Hepatocyte (in vitro differentiated cells): ENCODE measurements around the gene GALNT17. TPM values are rescaled to one million over a fixed set of nuclear protein-coding genes. Genes with fewer than 3 reads are reported as not detected.
A peak's percentile ranks its signal among the peaks of the same experiment; 100 is the strongest.

Experiments used
- DNase-seq: peaks from one replicate; pipeline ENCODE4 v3.0.0-alpha.2; 2016; ENCODE audit warnings: low spot score
- H2AFZ ChIP-seq: fragments of 200-600 bp; sonication (generic); 2 replicates; pipeline ENCODE4 v1.6.0; 2016; ENCODE audit warnings: antibody characterized with exemption, mild to moderate bottlenecking
- H3K27ac ChIP-seq: fragments of 200-600 bp; sonication (generic); 2 replicates; pipeline ENCODE4 v1.5.1; 2016; ENCODE audit warnings: mild to moderate bottlenecking
- H3K27me3 ChIP-seq: fragments of 200-600 bp; sonication (generic); 2 replicates; pipeline ENCODE4 v1.6.1; 2016
- H3K36me3 ChIP-seq: fragments of 200-600 bp; sonication (generic); replicated peaks from 2 replicates; pipeline ENCODE4 v1.5.1; 2016; ENCODE audit warnings: low read depth; ENCODE audit not compliant: insufficient read depth
- H3K4me1 ChIP-seq: fragments of 200-600 bp; sonication (generic); 2 replicates; pipeline ENCODE4 v1.5.1; 2016; ENCODE audit warnings: mild to moderate bottlenecking, moderate library complexity; ENCODE audit not compliant: insufficient read depth
- H3K4me2 ChIP-seq: fragments of 200-600 bp; sonication (generic); 2 replicates; pipeline ENCODE4 v1.6.0; 2016
- H3K4me3 ChIP-seq: fragments of 200-600 bp; sonication (generic); 2 replicates; pipeline ENCODE4 v1.5.1; 2016; ENCODE audit warnings: mild to moderate bottlenecking
- H3K79me2 ChIP-seq: fragments of 200-600 bp; sonication (generic); 2 replicates; pipeline ENCODE4 v1.6.0; 2017; ENCODE audit warnings: mild to moderate bottlenecking
- H3K9me2 ChIP-seq: fragments of 200-600 bp; sonication (generic); replicated peaks from 2 replicates; pipeline ENCODE4 v1.6.0; 2017; ENCODE audit warnings: mild to moderate bottlenecking; ENCODE audit not compliant: insufficient read depth
- H3K9me3 ChIP-seq: fragments of 200-600 bp; sonication (generic); 2 replicates; pipeline ENCODE4 v1.5.1; 2016; ENCODE audit warnings: low read depth, mild to moderate bottlenecking
- H4K20me1 ChIP-seq: fragments of 200-600 bp; sonication (generic); 2 replicates; pipeline ENCODE4 v1.6.0; 2016; ENCODE audit warnings: mild to moderate bottlenecking; ENCODE audit not compliant: insufficient read depth, poor library complexity, severe bottlenecking
- CTCF ChIP-seq: fragments of 200-600 bp; sonication (generic); IDR thresholded peaks from 2 replicates; pipeline ENCODE4 v1.5.1; 2016; ENCODE audit warnings: antibody characterized with exemption, mild to moderate bottlenecking; ENCODE audit not compliant: poor library complexity
- EZH2 ChIP-seq: fragments of 200-600 bp; sonication (generic); IDR thresholded peaks from 2 replicates; pipeline ENCODE4 v1.6.1; 2016; ENCODE audit warnings: antibody characterized with exemption, mild to moderate bottlenecking, borderline replicate concordance
- EZH2phosphoT487 ChIP-seq: fragments of 200-600 bp; sonication (generic); IDR thresholded peaks from one replicate; pipeline ENCODE4 v1.6.1; 2018; ENCODE audit warnings: antibody characterized with exemption, mild to moderate bottlenecking, low read depth, moderate library complexity; ENCODE audit not compliant: unreplicated experiment, severe bottlenecking
- WGBS: methylation state at CpG from one replicate; pipeline ENCODE4 v1.1.6; 2016; ENCODE audit warnings: low lambda C conversion rate; ENCODE audit errors: missing lambda C conversion rate; 5-methylcytosine and 5-hydroxymethylcytosine counted together
- polyA plus RNA-seq: library from polyadenylated mRNA; unstranded; fragments of >200 nt; fragmentation: Nextera tagmentation; extraction: Ambion mirVana; gene quantifications from 2 replicates; pipeline ENCODE4 v1.2.1, GENCODE V29; 2016
- total RNA-seq: library from RNA; depleted of rRNA; stranded (reverse); fragments of >200 nt; gene quantifications from 2 replicates; pipeline ENCODE4 v1.2.3, GENCODE V29; 2014

GALNT17 gene
- total and polyA plus RNA-seq, 2 experiments from 2014 or later, result 4.3 to 8.1 TPM

- no peaks in the 10 kb centered on the region for H3K4me1 ChIP-seq
- TF ChIP-seq CTCF (no peak), EZH2 (no peak), EZH2phosphoT487 (no peak)
- no peak overlapping the region for H3K27ac ChIP-seq
- 90% methylated on average over 3 of the region's 3 CpGs for WGBS
- no peak overlapping the region for H3K4me2 ChIP-seq
- H3K4me3 ChIP-seq, result no peak overlapping the region
- H2AFZ ChIP-seq, result no peak overlapping the region
- DNase-seq, result no peak
- H3K9me2 ChIP-seq, result no peaks in the 10 kb centered on the region
- no peaks in the 10 kb centered on the region for H3K9me3 ChIP-seq
- H3K79me2 ChIP-seq, result no peaks in the 10 kb centered on the region
- H4K20me1 ChIP-seq, result no peaks in the 10 kb centered on the region
- H3K27me3 ChIP-seq, result no peaks in the 10 kb centered on the region
- H3K36me3 ChIP-seq, result no peaks in the 10 kb centered on the region
Observed at GRCh38 chr7:71485586-71485985, 353.6 kb downstream of the GALNT17 start.

GRCh38 chr7:71486414-71486813 lies 354.5 kb downstream of the GALNT17 start:
- DNase-seq, result no peak
- no peak overlapping the region for H3K4me2 ChIP-seq
- H3K9me3 ChIP-seq, result no peaks in the 10 kb centered on the region
- no peaks in the 10 kb centered on the region for H3K27me3 ChIP-seq
- H4K20me1 ChIP-seq, result no peaks in the 10 kb centered on the region
- no peaks in the 10 kb centered on the region for H3K36me3 ChIP-seq
- no peak for TF ChIP-seq EZH2
- TF ChIP-seq CTCF, result no peak
- no peak for TF ChIP-seq EZH2phosphoT487
- no peaks in the 10 kb centered on the region for H3K9me2 ChIP-seq
- H3K4me3 ChIP-seq, result no peak overlapping the region
- H3K4me1 ChIP-seq, result no peaks in the 10 kb centered on the region
- H3K27ac ChIP-seq, result no peak overlapping the region
- WGBS, result 96% methylated on average over 5 of the region's 5 CpGs
- H2AFZ ChIP-seq, result no peak overlapping the region
- no peaks in the 10 kb centered on the region for H3K79me2 ChIP-seq

GRCh38 chr7:71486856-71487628 lies 355.1 kb downstream of the GALNT17 start:
- H2AFZ ChIP-seq, result no peak overlapping the region

More at GRCh38 chr7:71486856-71487628, 355.1 kb downstream of the GALNT17 start:
- Histone ChIP-seq H3K36me3 (no peaks in the 10 kb centered on the region), H3K4me2 (no peak overlapping the region), H3K4me3 (no peak overlapping the region), H3K27me3 (no peaks in the 10 kb centered on the region), H3K9me2 (no peaks in the 10 kb centered on the region), H4K20me1 (no peaks in the 10 kb centered on the region), H3K79me2 (no peaks in the 10 kb centered on the region), H3K27ac (peak overlapping the region; percentile 59), H3K9me3 (no peaks in the 10 kb centered on the region), H3K4me1 (no peaks in the 10 kb centered on the region)
- TF ChIP-seq EZH2 (no peak), EZH2phosphoT487 (no peak), CTCF (no peak)
- 75% methylated on average over 6 of the region's 6 CpGs for WGBS
- peak; percentile 42 for DNase-seq
